HG02943 (cell line): ENCODE results near the gene B4GALT6.
"Not testable (repeated sequence)": the region's sequence is repeated elsewhere in the genome, so short reads cannot be mapped to it uniquely, and the experiment has no call there.

Source experiments
- ATAC-seq: cut with Tn5 transposase; IDR thresholded peaks from one replicate; pipeline ENCODE4 v1.9.1; 2021; ENCODE audit warnings: mild to moderate bottlenecking, low read depth, moderate library complexity; ENCODE audit not compliant: unreplicated experiment

B4GALT6 gene

GRCh38 chr18:31684279-31685096 is at the start of gene B4GALT6:
B4GALT6 (minus strand) TSS chr18:31684581; CDS start chr18:31684426, 155 bp downstream.
- ATAC-seq: peak; percentile 39

GRCh38 chr18:31731628-31732027 is 47.2 kb upstream of the B4GALT6 start:
- ATAC-seq: no peak

- ATAC-seq: not testable (repeated sequence)
These were observed 44.8 kb upstream of the B4GALT6 start for GRCh38 chr18:31729196-31729595.

DNA sequence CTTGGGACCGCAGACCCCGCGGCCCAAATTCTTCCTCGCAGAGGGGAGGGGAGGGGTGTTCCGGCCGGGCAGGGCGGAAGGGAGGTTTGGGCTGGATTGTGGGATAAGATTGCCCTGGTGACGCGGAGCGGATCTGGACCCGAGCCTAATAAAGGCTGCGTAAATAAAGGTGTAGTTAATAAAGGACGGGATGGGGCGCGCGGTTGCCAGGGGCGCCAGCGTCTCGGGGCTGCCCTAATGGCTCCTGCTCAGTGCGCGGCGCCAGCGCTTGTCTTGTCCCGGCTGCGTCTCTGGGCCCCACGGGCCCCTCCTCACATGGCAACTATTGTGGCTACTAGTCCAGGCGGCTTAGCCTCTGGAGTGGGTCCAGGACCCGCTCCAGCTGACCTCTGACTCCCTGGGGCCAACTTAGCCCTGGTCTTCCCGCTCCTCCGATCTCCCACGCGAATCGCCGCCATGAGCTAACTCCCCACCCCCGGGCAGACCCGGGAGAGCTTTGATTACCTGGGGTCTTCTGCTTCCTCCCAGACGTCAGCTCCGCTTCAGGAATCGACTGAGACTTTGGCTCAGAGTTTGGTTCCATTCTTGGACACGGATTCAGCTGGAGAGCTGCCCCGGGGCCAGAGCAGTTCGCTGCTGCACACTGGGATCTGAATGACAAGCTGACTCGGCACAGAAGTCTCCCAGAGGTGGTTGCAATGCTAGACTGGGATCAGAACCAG is 39.8 kb upstream of the B4GALT6 start:
- no peak for ATAC-seq

DNA sequence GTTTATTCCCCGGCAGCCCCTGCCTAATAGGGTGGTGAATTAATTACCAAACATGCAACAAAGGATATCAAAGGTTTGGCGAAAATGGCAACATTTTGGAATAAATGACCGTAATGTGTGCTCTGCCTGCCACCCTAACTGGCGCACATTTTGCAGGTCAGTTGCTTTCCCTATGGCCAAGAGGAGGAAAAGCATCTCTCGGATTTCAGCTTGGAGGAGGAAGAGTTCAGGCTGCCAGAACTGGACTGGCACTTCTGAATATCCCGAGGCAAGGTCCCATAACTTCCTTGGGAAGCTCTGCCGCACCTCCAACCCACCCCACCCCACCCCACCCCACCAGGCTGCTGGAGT is 39.2 kb upstream of the B4GALT6 start:
- no peak for ATAC-seq

DNA sequence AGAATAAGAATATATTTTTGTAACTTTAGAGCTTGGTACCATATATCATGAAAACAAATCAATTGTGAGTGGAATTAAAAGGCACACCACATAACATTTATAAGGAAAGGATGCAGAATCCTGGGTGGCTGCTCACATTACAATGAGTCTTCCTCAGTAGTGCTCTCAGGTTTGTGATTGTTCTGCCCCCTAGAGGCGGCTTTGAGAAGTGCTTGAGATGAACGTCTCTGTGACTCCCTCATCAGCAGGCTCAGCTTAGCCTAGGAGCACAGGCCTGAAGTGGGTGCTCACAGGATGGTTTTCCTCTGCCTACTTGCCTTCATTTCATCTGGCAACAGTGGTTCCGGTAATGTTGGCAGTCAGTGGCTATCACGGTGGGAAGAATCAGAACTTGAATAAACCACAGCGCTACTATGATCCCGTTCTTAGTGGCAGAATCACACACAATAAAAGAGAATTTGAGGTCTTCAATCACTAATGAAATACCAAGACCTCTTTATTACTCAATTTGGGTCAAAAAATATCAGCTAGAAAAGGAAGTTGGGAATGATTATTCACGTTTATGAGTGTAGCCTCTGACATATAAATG is 38.1 kb upstream of the B4GALT6 start:
- ATAC-seq: peak; percentile 87

DNA sequence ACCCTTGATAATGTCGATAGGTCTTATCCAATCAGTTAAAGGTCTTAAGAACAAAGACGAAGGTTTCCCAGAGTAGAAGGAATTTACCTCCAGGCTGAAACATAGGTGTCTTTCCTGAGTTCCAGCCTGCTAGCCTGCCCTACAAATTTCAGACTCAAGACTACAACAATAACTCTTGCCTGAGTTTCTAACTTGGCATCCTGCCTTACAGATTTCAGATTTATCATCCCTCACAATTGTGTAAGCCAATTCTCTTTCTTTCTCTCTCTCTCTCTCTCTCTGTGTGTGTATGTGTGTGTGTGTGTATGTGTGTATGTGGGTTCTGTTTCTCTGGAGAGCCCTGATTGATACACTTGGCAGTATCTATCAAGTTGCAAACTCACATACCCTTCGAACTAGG is 37.2 kb upstream of the B4GALT6 start:
- no peak for ATAC-seq

DNA sequence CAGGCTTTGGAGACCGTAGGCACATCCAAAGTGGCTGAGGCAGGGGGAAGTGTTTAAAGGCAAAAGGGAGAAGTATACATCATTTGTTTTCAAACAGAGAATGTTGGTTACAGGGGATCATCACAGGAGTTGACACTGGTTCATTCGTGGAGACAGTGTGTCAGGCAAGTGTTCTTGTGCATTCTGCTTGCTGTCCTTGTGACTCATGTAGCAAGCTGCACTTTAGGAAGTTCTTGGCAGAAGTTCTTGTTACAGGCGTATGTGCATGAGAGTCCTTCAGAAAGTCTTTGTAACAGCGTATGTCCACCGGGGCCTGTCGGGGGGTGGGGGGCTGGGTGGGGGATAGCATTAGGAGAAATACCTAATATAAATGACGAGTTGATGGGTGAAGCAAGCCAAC is 36.5 kb upstream of the B4GALT6 start:
- no peak for ATAC-seq

GRCh38 chr18:31719363-31720006 is 35.1 kb upstream of the B4GALT6 start:
- ATAC-seq: no peak

- no peak for ATAC-seq
These were observed 34.0 kb upstream of the B4GALT6 start for GRCh38 chr18:31718386-31718785.

GRCh38 chr18:31716362-31716761 is 32.0 kb upstream of the B4GALT6 start:
- no peak for ATAC-seq

GRCh38 chr18:31711365-31712172 is 27.2 kb upstream of the B4GALT6 start:
- no peak for ATAC-seq

DNA sequence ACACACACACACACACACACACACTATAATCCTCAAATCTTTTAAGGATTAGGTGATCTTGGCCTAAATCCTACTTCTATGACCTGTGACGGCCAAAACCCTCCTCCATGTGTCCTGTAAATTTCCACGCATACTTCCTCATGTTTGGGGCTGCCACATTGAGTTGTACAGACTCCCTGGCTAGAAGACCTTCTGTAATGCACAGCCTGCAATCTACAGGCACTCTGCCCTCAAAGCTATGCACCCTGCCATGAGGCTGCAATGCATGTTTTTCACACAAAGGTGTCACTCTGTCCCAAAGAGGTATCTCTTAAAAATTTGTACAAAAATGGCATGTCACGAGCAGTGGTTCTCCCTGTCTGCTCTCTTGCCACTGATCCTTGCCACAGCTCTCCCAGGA is 26.4 kb upstream of the B4GALT6 start:
- peak; percentile 63 for ATAC-seq

- ATAC-seq: no peak
These were observed 23.4 kb upstream of the B4GALT6 start for GRCh38 chr18:31707815-31708214.

GRCh38 chr18:31702449-31702848 is 18.1 kb upstream of the B4GALT6 start:
- ATAC-seq: no peak

DNA sequence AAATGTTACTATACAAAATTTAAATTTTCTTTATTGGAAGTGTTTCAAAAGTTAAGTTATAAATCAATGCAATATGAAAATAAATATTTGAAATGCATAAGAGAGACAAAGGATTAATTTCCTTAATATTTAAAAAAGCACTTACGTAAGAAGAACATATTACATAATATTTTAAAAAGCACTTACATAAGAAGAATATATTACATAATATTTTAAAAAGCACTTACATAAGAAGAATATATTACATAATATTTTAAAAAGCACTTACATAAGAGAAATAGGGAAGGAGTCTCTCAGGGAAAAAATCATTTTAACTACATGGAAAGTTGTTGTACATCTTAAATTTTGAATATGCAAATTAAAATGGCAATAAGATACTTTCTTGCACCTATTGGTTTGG is 17.4 kb upstream of the B4GALT6 start:
- no peak for ATAC-seq

- no peak for ATAC-seq
These were observed 16.6 kb upstream of the B4GALT6 start for GRCh38 chr18:31700990-31701389.

- ATAC-seq: no peak
These were observed 13.2 kb upstream of the B4GALT6 start for GRCh38 chr18:31697351-31698298.

DNA sequence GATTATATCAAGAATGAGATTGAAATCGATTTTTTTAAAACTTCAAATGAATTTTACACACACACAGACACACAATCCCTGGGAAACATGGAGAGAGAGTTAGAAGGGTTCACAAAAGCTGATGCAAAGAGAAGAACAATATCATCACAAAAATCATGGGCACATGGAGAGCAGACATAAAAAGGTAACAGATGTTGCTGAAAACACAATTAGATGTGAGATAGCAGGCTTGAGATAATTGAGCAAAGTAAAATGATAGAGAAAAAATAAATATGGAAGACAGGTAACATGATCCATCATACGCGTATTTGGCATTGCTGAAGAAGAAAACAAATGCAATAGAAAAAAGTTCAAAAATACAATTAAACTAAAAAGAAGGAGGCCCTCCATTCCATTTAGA is 11.6 kb upstream of the B4GALT6 start:
- no peak for ATAC-seq
